Measurements from ENCODE around the gene TIMM10.

TIMM10 gene

GRCh38 chr11:57482782-57483561, 47.6 kb downstream of the TIMM10 start:
- DNase-seq = peak; percentile 75 to 77

- no peak for DNase-seq
These were observed 48.4 kb downstream of the TIMM10 start for GRCh38 chr11:57481915-57482781.

- no peak for DNase-seq
These were observed 49.2 kb downstream of the TIMM10 start for GRCh38 chr11:57481315-57481714.

GRCh38 chr11:57480409-57481137, 50.0 kb downstream of the TIMM10 start:
- DNase-seq = peak; percentile 68 to 71

GRCh38 chr11:57479911-57480310, 50.6 kb downstream of the TIMM10 start:
- DNase-seq = no peak

- DNase-seq = no peak
These were observed 51.4 kb downstream of the TIMM10 start for GRCh38 chr11:57479021-57479663.
